Stimulated activated CD4-positive, alpha-beta T cell treated with anti-CD3 and anti-CD28 coated beads, Interleukin-1b, Interleukin-23, amount 100 ng/mL, for 24 hours (primary cell): ENCODE measurements around the gene ANKRD20A1.
"Not testable (repeated sequence)": the region's sequence is repeated elsewhere in the genome, so short reads cannot be mapped to it uniquely, and the experiment has no call there.

Experiments used
- DNase-seq, 4 experiments: peaks; one replicate each; pipeline ENCODE4 v3.0.0-alpha.2; 2020; ENCODE audit warnings: low read depth in 4 of 4, low spot score in 1 of 4

Gene ANKRD20A1

DNA sequence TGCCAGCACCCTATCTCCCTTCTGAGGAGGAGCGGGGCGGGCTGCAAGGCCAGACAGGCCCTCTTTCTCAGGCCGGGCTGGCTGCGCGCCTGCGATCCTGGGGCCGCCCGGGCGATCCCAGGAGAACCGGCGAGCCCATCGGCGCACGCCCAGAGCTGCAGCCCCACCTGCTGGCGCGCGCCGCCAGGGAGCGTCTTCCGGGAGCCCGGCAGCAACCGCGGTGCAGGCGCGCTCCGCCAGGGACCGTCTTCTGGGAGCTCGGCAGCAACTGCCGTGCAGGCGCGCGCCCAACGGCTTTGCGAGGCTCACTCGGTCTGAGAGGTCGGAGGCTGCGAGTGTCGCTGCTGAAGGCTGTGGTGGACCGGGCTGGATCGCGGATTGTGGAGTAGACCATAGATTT is at the start of gene ANKRD20A1:
Gene ANKRD20A1 (plus strand): TSS at position 61 of the 400 bp plus-strand sequence. CDS start 496 bp downstream, outside the sequence.
- not testable (repeated sequence) for DNase-seq

DNA sequence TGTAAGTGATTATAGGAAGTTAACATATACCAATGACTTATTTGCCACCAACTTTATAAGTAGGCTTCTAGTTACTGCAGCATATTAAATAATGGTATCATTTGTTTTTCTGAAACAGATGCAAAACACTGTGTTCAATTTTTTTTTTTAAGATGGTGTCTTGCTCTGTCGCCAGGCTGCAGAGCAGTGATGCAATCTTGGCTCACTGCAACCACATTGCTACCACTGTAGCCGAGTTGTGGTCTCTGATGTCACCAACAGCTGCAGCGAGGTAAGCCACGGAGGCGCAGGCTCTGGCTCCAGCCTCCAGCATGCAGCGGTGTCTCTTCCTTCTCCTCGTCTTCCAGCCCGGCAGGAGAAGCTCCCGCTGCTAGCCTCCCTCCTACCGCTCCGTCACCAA is 26.6 kb upstream of the ANKRD20A1 start:
- not testable (repeated sequence) for DNase-seq
